HL-60/S4 treated with retinoic acid at 250 ng/mL for 4 days and 3 days (cell line): ENCODE data around the gene HOXA9.

ENCODE experiments used
- in situ Hi-C: fragments of 300-500 bp; cut with MboI; formaldehyde crosslinking; loops from 2 replicates; pipeline ENCODE4 v1.7.0; 2022; ENCODE audit warnings: low sequenced_read_pairs

Gene HOXA9

DNA sequence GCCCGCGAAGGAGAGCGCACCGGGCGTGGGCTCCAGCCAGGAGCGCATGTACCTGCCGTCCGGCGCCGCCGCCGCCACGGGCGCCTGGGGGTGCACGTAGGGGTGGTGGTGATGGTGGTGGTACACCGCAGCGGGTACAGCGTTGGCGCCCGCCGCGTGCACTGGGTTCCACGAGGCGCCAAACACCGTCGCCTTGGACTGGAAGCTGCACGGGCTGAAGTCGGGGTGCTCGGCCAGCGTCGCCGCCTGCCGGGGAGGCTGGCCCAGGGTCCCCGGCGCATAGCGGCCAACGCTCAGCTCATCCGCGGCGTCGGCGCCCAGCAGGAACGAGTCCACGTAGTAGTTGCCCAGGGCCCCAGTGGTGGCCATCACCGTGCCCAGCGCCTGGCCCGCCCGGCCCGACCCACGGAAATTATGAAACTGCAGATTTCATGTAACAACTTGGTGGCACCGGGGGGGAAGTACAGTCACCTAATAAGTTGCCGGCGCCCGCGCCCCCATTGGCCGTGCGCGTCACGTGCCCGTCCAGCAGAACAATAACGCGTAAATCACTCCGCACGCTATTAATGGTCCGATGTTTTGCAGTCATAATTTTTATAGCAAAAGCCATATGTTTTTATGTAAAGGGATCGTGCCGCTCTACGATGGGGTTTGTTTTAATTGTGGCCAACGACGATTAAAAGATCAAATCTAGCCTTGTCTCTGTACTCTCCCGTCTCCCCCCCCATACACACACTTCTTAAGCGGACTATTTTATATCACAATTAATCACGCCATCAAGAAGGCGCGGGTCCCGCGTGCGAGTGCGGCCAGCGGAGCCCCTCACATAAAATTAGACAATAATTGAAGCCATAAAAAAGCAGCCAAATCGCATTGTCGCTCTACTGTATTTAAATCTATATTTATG lies at the start of gene HOXA9:
TSS of gene HOXA9 (minus strand) at position 449 of the 907 bp plus-strand sequence. CDS start at position 369, 80 bp downstream.
- in situ Hi-C loops: no loop called here

DNA sequence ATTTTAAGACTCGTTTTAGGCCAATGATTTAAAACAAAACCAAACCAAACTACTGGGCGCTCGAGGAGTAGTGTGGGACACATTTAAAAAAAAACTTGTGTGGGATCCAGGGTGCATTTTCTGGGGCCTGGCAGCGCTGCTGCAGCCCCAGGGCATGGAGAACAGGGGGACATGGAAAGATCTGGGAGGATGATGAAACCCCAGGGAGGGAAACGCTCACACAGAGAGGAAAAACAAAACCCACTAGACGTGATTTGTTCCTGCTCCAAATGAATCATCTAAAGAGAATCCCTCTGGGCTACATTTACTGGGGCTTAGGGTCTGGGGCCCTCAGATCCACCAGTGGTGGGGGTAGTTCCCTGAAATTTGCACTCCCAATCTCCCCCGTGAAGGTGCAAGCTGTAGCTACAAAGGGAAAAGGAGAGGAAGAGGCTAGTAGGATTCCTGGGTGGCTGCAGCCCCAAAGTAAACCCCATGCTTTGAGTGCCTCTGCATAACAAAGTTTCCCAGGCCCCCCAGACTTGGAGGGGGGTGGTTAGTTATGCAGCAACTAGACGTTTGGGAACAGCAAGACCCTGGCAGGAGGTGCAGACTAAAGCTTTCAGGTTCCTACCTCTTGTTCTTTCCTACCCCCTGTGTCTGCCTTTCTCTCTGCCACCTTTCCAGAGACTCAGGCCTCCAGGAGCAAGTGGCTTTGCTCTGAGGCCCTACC lies 49.1 kb upstream of the HOXA9 start:
- in situ Hi-C loops: loop anchor here (25.0 kb wide), 2 partner anchors 348 to 573 kb away; no protein-coding TSS in a partner anchor

DNA sequence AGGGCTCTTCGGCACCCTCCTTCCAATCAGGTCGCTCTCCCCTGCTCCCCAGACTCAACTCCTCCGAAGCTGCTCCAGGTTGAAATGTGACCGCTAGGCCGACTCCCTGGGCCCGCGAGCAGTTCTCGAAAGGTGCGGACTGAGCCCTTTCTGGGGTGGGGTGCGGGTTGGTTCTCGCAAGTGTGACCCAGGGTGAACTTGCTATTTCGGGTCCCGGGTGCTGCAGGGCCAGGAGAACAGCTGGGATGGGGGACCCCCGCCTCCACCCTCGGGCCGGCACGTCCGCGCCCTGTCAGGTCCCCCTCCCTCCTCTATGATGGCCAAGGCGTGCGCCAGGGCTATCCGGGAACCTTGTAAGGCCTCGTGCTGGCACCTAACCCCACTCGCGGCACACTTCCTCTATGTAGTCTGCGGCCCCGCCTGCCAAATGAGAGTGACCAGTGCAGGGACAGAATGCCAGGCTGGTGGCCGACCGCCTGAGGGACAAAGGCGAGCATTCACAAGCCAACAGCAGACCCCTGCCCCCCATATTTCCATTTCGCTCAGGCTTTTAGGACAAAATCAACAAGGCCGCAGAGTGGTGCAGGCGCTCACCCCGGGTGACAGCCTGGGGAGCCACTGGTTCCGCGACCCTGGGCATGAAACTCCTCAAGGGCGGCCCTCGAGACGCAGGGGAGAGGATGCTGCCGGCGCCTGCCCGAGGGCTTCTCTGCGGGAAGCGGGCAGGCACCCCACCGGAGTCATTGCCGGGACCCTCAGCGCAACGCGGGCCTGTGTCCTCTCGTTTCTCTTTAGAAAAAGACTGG lies 48.3 kb upstream of the HOXA9 start:
- in situ Hi-C loops: loop anchor here (25.0 kb wide), 2 partner anchors 349 to 574 kb away; no protein-coding TSS in a partner anchor

DNA sequence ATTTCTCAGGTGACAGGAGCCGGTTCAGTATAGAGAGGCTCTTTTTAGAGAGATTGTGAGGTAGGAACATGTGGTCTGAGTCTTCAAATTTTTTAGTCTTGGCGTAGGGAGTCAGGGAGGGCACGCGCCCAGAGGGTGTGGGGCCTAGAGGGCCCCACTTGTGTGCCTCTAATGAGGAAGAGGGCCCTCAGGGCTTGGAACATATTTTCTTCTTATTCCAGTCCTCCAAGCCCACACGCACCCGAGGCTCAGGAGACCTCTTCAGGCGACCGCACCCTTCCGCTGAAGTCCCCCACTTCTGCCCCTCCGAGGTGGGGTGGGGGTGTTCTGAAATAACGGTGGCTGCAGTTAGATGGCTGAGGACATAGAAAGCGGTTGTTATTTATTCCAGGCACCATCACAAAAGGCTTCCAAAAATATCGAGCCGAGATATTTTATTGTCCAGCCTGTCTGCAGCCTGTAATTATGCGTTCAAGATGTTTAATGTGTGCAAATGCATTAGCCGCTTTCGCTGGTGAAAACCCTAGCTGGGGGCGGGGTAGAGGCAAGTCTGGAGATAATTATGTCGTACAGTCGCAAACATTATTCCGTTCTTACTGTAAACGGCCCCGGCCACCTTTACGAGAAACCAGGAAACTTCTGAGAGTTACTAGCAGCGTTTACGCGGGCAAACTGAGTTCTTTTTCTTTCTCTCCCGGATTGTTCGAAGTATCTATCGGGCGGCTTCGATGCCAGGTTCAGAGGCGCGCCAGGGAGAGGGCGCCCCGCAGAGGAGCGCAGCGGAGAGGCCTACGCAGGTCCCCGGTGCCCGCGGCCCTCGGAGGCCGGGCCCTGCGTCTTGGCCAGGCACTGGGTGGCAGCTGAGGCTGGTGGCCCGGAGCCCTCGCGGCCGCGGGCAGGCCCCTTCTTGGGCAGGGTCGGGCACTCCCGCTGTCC lies 47.4 kb upstream of the HOXA9 start:
- in situ Hi-C loops: loop anchor here (25.0 kb wide), 2 partner anchors 350 to 575 kb away; no protein-coding TSS in a partner anchor

DNA sequence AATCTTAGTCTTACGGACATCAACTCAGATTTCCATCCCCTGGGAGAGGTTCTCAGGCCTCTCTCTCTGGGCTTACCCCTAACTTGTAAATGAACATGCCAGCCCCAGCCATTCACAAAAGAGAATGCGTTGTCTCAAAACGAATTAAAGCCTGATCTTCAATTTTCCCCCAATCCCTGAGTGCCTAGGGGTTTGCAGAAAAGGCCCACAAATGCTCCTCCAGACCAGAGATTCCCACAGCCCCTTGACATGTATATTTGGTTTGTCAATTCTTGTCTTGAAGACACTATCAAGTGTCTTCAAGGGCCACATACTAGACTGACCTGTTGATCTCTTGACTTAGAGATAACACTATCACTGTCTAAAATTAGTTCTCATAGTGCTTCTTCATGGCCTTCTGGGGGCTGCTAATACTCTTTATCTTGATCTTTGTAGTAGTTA lies 46.4 kb upstream of the HOXA9 start:
- in situ Hi-C loops: loop anchor here (25.0 kb wide), 2 partner anchors 351 to 576 kb away; no protein-coding TSS in a partner anchor

DNA sequence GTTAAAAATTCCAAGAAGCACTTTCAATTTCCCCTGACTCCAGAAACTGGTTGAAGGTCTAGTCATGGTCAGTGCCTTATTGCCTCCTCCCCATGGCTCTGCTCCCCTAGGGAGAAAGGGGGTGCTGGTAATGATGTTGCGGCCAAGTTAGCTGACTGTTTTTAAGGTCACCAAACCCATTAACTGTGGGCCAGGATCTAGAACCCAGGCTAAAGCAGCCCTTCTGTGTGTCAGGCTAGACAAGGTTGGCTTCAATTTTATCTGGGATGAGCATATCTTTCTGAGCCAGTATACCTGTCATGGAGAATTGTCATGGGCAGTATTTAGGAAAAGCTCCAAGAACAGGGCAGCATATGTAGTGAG lies 45.7 kb upstream of the HOXA9 start:
- in situ Hi-C loops: loop anchor here (25.0 kb wide), 2 partner anchors 351 to 576 kb away; no protein-coding TSS in a partner anchor

DNA sequence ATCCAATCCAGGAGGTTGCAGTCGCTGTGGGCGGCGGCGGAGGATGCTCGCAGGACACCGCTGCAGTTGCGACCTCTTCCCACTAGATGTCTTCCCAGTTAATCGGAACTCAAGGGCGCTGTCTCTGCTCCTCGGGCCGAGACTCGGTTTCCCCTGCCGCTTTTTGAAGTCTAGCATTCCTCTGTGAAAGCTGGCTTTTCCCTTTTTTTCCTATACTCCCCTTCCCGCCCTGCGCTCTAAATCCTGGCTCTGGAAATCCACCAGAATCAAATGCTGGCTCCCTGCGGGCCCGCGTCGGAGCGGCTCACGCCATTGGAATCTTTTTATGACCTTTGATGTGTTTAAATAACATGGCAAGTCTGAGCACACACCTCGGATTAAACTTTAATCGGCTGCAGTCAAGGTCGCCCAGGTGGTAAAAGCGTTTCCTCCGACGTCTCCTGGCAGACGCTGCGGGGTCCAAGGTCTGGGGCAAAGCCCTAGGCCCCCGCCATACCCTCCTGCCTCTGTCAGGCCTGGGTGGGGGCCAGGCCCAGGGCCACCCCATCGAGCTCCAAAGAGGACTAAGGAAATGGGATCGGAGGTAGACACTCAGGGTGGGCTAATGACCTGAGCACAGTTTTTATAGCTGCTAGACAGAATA lies 45.2 kb upstream of the HOXA9 start:
- in situ Hi-C loops: loop anchor here (25.0 kb wide), 2 partner anchors 352 to 577 kb away; no protein-coding TSS in a partner anchor

DNA sequence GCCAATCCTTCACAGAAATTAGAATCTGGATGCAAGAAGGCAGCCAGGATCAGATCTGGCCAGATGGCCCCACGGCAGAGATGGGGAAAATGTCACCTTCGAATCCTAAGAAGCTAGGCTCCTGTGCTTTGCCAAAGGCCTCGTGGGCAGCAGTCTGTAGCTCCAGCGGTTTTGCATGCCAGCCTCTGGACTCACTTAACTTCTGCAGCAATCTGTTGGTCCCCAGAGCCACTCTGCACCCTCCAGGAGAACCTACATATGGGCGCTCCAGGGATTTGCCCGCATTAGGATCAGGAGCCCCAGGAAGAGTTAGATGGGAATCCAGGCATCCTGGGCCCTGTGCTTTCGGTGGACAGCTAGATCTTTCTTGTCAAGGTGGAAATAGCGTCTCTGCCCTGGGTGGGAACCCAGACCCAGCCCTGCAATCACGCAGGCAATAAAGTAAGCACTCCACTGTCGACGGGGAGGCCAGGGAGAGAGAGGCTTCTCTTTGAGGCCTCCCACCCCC lies 44.6 kb upstream of the HOXA9 start:
- in situ Hi-C loops: loop anchor here (25.0 kb wide), 2 partner anchors 352 to 577 kb away; no protein-coding TSS in a partner anchor

DNA sequence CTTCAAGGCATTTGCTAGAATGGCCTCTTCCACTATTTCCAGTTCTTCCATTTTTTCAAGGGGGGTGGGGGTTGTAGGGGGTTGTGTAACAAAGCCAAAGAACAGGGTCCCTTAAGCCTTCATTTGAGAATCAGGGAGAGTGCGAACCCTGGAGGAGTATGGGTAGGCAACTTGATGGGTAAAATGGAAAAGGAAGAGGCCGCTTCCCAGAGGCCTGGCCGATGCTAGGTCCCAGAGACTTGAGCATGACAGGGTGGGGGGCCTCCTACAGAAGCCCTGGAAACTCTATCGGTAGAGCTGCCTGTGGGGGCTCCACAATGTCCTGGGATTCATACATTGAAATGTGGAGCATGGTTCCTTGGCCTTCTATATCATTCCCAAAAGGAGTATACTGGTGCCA lies 43.7 kb upstream of the HOXA9 start:
- in situ Hi-C loops: loop anchor here (25.0 kb wide), 2 partner anchors 353 to 578 kb away; no protein-coding TSS in a partner anchor

DNA sequence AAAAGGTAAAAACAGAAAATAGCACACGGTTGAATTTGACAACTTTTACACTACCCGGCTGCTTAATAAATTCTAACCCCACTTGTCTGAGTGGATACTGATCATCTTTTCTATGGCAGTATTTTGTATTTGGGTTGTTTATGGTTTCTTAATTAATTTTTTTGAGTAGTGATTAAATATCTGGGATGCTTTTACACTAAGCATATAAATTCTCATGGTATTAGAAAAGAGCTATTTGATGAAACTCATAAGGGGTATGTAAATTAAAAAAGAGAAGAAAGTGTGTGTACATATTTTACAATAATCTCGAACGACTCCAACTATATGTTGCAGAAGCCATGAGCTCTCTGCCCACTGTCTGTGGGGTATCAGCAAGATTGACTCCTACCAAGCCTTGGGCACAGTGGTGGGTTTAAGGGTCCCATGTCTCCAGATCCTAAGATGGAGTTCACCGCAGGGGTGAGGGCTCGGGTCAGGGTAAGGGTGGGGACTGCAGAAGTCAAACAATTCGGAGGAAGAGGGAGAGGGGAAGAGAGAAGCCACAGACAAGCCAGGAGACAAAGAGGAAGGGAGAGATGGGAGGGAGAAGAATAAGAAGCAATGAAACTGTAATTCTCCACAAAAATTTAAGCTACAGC lies 42.1 kb upstream of the HOXA9 start:
- in situ Hi-C loops: loop anchor here (25.0 kb wide), 2 partner anchors 355 to 580 kb away; no protein-coding TSS in a partner anchor

DNA sequence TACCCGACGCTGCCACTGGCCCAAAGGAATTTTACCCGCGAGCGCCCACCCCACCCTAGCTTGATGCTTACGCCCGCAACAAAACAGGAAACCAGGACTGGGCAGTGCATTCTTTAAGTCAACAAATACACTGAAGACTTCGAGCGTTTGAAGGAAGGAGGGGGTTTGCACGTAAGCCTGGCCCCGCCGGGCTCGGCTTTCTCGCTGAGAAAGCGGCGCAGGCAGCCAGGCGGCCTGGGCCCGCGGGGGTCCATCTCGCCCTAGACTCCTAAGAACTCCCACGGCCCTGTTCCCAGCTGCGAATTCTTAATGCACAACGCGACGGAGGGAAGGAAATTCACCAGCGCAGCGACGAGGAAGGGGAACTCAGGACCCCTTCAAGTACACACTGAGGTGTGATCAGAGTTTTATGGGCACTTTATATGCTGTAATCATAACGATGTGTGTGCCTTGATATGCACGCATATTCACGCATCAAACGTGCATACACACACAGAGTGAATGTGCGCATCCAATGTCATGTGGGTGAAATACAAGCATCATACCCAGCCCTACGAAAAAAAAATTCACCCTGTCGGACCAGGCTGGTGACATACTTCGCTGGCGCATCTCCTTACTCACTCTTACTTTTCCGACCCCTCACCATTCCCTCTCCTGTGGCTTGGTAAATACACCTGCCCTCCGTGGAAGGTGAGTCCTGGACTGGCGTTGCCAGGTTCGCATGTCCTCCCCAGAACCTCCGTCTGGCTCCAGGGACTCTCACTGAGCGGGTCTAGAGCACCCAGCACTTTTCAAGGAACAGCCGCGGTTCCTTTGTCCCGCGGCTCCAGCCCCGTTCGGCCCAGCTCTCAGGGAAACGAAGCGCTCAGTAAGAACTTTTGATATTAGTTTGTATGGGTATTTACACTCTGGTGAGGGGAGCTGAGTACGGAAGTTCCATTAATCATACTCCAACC lies 40.3 kb upstream of the HOXA9 start:
- in situ Hi-C loops: loop anchor here (25.0 kb wide), 2 partner anchors 357 to 582 kb away; no protein-coding TSS in a partner anchor

DNA sequence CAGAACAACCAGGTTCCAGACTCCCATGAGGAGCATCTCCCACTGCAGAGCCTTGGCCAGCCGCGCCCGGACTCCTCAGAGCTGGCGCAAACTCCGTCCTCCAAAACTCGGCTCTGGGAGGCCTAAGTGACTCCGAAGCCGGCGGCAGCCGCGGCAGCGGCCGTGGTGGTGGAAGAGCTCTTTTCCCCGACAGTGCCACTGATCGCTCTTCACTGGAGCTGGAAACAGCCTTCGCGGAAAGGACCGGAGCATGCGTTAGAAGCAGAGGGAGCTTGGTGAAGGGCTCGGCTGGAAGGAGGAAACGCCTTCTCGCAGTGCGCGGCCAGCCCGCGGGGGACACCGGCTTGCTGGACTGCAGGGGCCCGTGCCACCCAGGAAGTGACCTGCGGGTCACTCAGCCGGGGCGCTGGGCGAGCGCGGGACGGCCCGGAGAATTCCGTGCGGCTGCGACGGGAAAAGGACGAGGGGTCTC lies 39.5 kb upstream of the HOXA9 start:
- in situ Hi-C loops: loop anchor here (25.0 kb wide), 2 partner anchors 357 to 582 kb away; no protein-coding TSS in a partner anchor

DNA sequence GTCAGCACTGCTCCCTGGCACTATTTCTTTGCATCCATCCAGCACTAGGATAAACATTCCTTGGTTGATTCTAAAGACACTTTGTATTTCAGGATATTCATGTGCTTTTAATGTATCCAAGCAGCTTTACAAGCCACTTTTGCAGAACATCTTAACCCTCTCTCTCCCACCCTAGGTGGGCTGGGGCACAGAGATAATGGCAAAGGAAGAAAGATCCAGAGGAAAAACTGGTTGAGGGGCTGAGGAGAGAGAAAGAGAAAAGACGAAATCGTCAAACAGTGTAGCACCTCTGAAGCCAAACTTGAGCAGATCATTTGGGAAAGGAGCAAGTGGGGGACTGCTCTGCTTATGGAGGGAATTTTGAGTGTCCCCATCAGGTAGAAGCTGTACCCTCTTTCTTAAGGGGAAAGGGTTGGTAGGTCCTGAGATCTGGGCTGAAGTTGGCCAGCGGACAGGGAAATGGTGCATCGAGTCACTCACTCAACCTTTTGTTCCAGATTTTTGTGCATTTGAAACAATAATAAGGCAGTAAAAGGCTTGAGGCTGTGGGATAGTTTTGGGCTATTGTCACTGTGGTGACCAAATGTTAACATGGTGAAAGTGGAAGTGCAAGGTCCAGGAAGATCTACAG lies 38.7 kb upstream of the HOXA9 start:
- in situ Hi-C loops: loop anchor here (25.0 kb wide), 2 partner anchors 358 to 583 kb away; no protein-coding TSS in a partner anchor

DNA sequence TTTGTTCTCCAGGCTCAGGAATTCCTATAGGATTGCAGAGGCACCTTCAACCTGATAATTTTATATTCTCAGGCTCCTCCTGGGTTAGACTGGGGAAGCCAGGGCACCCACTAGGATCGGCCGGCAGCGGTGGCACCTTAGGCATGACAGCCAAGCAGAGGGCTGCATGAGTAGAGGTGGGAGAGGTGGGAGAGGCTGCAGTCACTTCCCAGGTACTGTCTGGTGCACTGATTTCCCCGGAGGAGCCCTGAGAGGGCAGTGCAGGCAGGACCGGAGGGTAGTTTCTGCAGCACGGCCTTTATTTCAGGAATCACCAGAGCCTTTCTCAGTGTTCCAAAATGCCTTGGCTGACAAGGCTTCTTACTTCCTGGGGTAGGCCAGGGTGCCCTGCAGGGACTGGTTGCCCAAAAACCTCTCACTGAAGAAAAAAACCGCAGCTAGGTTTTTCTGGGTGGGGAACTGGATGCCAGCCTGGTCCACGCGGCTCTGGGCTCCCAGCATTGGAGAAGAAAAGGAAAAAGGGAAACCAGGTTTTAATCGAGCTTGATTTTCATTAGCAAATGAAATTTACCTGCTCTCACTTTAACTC lies 38.1 kb upstream of the HOXA9 start:
- in situ Hi-C loops: loop anchor here (25.0 kb wide), 2 partner anchors 359 to 584 kb away; no protein-coding TSS in a partner anchor

DNA sequence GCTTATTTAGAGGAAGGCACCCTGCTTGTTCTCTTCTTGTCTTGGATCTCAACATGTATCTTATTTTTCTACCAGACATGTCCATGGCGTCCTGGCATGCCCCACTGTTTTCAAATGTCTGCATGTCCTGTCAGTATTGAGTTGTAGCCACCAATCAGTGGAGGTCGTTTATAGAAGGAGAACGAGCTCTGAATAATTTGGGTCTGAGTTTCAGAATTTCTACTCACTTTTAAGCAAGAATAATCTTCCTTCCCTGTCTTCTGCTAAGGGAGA lies 37.5 kb upstream of the HOXA9 start:
- in situ Hi-C loops: loop anchor here (25.0 kb wide), 2 partner anchors 360 to 585 kb away; no protein-coding TSS in a partner anchor
